ENCODE data around the gene ADRB1.
A peak's percentile ranks its signal among the peaks of the same experiment; 100 is the strongest.

Gene ADRB1

GRCh38 chr10:114026189-114027040 lies 17.3 kb upstream of the ADRB1 start:
- DNase-seq (ENCODE audit: low spot score) = peak; percentile 67

GRCh38 chr10:114027041-114027394 lies 16.6 kb upstream of the ADRB1 start:
- DNase-seq (ENCODE audit: low spot score) = no peak

- DNase-seq (ENCODE audit: low spot score) = no peak
Measured at GRCh38 chr10:114027951-114028350, 15.7 kb upstream of the ADRB1 start.

- DNase-seq (ENCODE audit: low spot score) = no peak
Measured at GRCh38 chr10:114028425-114028824, 15.2 kb upstream of the ADRB1 start.

GRCh38 chr10:114029655-114030054 lies 14.0 kb upstream of the ADRB1 start:
- DNase-seq (ENCODE audit: low spot score) = no peak

- DNase-seq (ENCODE audit: low spot score) = no peak
Measured at GRCh38 chr10:114030140-114030539, 13.5 kb upstream of the ADRB1 start.

GRCh38 chr10:114031073-114031972 lies 12.3 kb upstream of the ADRB1 start:
- DNase-seq (ENCODE audit: low spot score) = no peak

GRCh38 chr10:114033566-114033965 lies 10.1 kb upstream of the ADRB1 start:
- no peak for DNase-seq (ENCODE audit: low spot score)

- DNase-seq (ENCODE audit: low spot score) = no peak
Measured at GRCh38 chr10:114034923-114035645, 8.6 kb upstream of the ADRB1 start.

- no peak for DNase-seq (ENCODE audit: low spot score)
Measured at GRCh38 chr10:114035791-114036190, 7.9 kb upstream of the ADRB1 start.

GRCh38 chr10:114038819-114039218 lies 4.8 kb upstream of the ADRB1 start:
- no peak for DNase-seq (ENCODE audit: low spot score)

GRCh38 chr10:114041166-114041565 lies 2.5 kb upstream of the ADRB1 start:
- DNase-seq (ENCODE audit: low spot score) = no peak

GRCh38 chr10:114042895-114043531 lies 653 bp upstream of the ADRB1 start:
- DNase-seq (ENCODE audit: low spot score) = peak; percentile 27

GRCh38 chr10:114044247-114045135 lies 825 bp downstream of the ADRB1 start:
- no peak for DNase-seq (ENCODE audit: low spot score)

- peak; percentile 28 for DNase-seq (ENCODE audit: low spot score)
Measured at GRCh38 chr10:114045136-114046086, 1.7 kb downstream of the ADRB1 start.

- no peak for DNase-seq (ENCODE audit: low spot score)
Measured at GRCh38 chr10:114046087-114046458, 2.4 kb downstream of the ADRB1 start.

GRCh38 chr10:114048472-114048871 lies 4.8 kb downstream of the ADRB1 start:
- DNase-seq (ENCODE audit: low spot score) = no peak

GRCh38 chr10:114051714-114052113 lies 8.0 kb downstream of the ADRB1 start:
- DNase-seq (ENCODE audit: low spot score) = no peak

GRCh38 chr10:114052255-114052654 lies 8.6 kb downstream of the ADRB1 start:
- DNase-seq (ENCODE audit: low spot score) = no peak

GRCh38 chr10:114053946-114054345 lies 10.3 kb downstream of the ADRB1 start:
- peak; percentile 22 for DNase-seq (ENCODE audit: low spot score)
